Mucosa of rectum (tissue), 2 donors: ENCODE measurements around the gene AAR2.

Experiments
- H3K27ac ChIP-seq, 2 donors: one replicate each; pipeline ENCODE4 v1.7.0; 2013; ENCODE audit warnings: inconsistent platforms in 2 of 2, low read depth in 2 of 2, low read length in 2 of 2
- H3K27me3 ChIP-seq, 2 donors: one replicate each; pipeline ENCODE4 v1.7.0; 2013; ENCODE audit warnings: low read length in 2 of 2; ENCODE audit not compliant: control insufficient read depth in 2 of 2, insufficient read depth in 2 of 2
- H3K36me3 ChIP-seq, 2 donors: one replicate each; pipeline ENCODE4 v1.7.0; 2013; ENCODE audit warnings: low read length in 2 of 2; ENCODE audit not compliant: control insufficient read depth in 2 of 2, insufficient read depth in 2 of 2
- H3K4me1 ChIP-seq, 2 donors: one replicate each; pipeline ENCODE4 v1.7.0; 2013; ENCODE audit warnings: low read length in 2 of 2, mild to moderate bottlenecking in 1 of 2; ENCODE audit not compliant: control insufficient read depth in 2 of 2, insufficient read depth in 2 of 2
- H3K4me3 ChIP-seq, 2 donors: one replicate each; pipeline ENCODE4 v1.7.0; 2013; ENCODE audit warnings: low read length in 2 of 2
- H3K9ac ChIP-seq, 2 donors: one replicate each; pipeline ENCODE4 v1.7.0; 2013; ENCODE audit warnings: low read length in 2 of 2, low read depth in 1 of 2, mild to moderate bottlenecking in 1 of 2
- H3K9me3 ChIP-seq, 2 donors: one replicate each; pipeline ENCODE4 v1.7.0; 2013; ENCODE audit warnings: low read length in 2 of 2; ENCODE audit not compliant: control insufficient read depth in 2 of 2
- donor health status: healthy.
- donor health status: Normal muscosa, but diverticular disease.

The AAR2 gene

GRCh38 chr20:36235892-36236785, at the start of gene AAR2:
AAR2 (plus strand) TSS chr20:36236478; CDS start chr20:36239869, 3,391 bp downstream.
- peak within 1 kb of the TSS; percentile 84 to 93 for H3K9ac ChIP-seq
- H3K4me1 ChIP-seq: peaks cover 11% of the 10 kb centered on the region in 2 donors
- peak within 1 kb of the TSS; percentile 59 to 71 for H3K27ac ChIP-seq
- no peaks in the 10 kb centered on the region for H3K9me3 ChIP-seq
- H3K27me3 ChIP-seq: no peaks in the 10 kb centered on the region
- peak within 1 kb of the TSS; percentile 87 to 97 for H3K4me3 ChIP-seq
- peaks cover 12% of the 10 kb centered on the region in 2 donors for H3K36me3 ChIP-seq

GRCh38 chr20:36193977-36194712, 42.1 kb upstream of the AAR2 start:
- Histone ChIP-seq H3K4me3 (no peak overlapping the region), H3K27me3 (no peaks in the 10 kb centered on the region), H3K36me3 (peaks cover 55 to 73% of the 10 kb centered on the region in 2 donors), H3K9ac (no peak overlapping the region), H3K9me3 (no peaks in the 10 kb centered on the region), H3K27ac (no peak overlapping the region), H3K4me1 (no peaks in the 10 kb centered on the region)

DNA sequence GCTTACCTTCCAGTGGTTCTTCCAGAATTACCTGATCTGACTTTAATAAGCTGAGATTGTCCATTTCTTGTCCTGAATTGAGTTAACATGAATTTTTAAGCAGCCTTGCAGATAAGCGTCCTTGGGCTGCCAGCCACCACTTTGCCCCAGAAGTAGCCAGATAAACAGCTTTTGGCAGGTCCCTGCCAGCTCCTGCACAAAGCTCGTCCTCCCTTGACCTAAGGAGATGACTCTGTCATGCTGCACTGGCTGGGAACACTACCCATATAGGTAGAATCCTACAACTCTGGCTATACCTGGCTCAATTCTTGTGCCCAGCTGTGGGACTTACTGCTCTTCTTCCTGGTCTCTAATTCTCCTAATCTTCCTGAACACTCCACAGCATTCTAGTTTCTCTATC, 39.6 kb upstream of the AAR2 start:
- Histone ChIP-seq H3K27me3 (no peaks in the 10 kb centered on the region), H3K36me3 (peaks cover 39 to 68% of the 10 kb centered on the region in 2 donors), H3K27ac (no peak overlapping the region), H3K4me3 (no peak overlapping the region), H3K4me1 (no peaks in the 10 kb centered on the region), H3K9me3 (no peaks in the 10 kb centered on the region), H3K9ac (no peak overlapping the region)

DNA sequence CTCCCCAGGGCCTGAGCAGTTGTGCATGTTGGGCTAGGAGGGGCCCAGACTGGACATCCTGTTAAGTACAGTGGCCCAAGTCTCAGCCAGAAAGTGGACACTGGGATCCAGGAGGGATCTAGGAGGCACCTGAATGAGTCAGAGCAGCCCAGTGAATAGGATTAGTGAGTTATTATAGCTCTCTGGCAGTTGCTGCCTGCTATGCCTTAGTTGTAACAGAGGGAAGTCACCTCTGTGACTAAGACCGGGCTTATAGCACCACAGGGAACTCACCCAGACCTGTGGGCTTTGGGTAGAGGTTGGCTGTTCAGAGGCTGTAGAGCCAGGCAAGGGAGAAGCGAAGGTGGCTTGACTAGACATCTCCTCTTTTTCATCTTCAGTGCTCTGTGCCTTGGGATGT, 39.0 kb upstream of the AAR2 start:
- no peak overlapping the region for H3K4me3 ChIP-seq
- no peaks in the 10 kb centered on the region for H3K9me3 ChIP-seq
- no peak overlapping the region for H3K9ac ChIP-seq
- H3K36me3 ChIP-seq: peaks cover 39 to 72% of the 10 kb centered on the region in 2 donors
- no peaks in the 10 kb centered on the region for H3K27me3 ChIP-seq
- no peak overlapping the region for H3K27ac ChIP-seq
- H3K4me1 ChIP-seq: no peaks in the 10 kb centered on the region

DNA sequence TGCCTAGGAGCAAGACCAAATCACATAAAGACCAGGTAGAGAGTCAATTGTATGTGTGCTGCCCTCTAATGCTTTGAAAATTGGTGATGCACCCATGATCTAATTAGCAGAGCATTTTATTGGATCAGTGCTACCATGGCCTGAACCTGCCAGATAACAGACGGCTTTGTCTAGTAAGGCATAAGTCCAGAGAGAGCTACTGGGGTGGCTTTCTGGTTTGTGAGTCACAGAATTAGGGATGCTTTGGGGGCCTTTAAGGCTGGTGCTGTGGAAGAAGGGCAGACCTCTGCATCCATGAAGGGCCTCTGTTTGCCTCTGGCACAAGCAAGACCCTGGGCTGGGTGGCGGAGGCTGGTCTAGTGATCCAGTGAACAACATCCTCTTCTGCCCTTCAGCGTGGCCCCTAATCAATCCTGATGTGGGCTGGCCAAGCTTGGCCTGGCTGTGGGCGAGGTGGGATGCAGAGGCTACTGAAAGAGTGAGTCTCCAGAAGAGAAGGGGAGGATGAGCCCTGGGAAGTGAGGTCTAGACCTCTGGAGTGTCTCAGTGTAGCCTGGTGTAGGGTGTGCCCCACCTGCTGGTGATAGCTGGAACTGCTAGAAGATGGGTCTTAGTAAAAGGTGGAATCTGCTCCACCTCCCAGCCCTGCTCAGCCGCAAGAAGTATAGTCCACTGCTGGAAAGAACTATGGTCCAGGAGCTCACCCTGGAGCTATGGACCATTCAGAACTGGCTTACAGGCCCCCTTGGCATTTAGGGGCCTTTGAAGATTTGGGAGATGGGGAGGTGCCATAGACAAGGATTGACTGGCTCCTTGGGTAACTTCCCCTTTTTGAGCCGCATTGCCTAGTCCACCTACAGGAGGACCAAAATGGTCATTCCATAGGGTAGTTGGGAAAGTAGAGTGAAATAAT, 36.7 kb upstream of the AAR2 start:
- H3K9ac ChIP-seq: no peak overlapping the region
- H3K4me1 ChIP-seq: no peaks in the 10 kb centered on the region
- H3K27me3 ChIP-seq: no peaks in the 10 kb centered on the region
- H3K9me3 ChIP-seq: no peaks in the 10 kb centered on the region
- H3K36me3 ChIP-seq: peaks cover 22 to 60% of the 10 kb centered on the region in 2 donors
- no peak overlapping the region for H3K27ac ChIP-seq
- H3K4me3 ChIP-seq: no peak overlapping the region

- no peak overlapping the region for H3K4me3 ChIP-seq
- H3K4me1 ChIP-seq: no peaks in the 10 kb centered on the region
- H3K27me3 ChIP-seq: no peaks in the 10 kb centered on the region
- H3K9me3 ChIP-seq: no peaks in the 10 kb centered on the region
- H3K9ac ChIP-seq: no peak overlapping the region
- no peak overlapping the region for H3K27ac ChIP-seq
- H3K36me3 ChIP-seq: peaks cover 15 to 51% of the 10 kb centered on the region in 2 donors
Measured at GRCh38 chr20:36200451-36200850, 35.8 kb upstream of the AAR2 start.

DNA sequence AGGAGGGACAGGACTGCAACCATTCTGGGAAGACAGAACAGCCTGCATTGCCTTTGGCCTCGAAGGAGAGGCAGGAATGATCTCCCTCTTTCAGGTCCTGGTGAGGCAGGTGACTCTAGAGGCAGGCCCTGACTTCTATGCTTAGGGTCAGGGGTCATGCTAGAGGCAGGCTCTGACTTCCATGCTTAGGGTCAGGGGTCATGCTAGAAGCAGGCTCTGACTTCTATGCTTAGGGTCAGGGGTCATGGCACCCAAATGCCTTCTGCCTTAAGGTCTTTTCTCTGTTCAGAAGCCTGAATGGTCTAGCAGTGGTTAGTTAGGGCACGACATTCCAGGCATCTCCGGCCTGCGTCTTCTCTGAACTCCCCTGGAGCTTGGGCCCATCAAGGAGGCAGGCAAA, 35.1 kb upstream of the AAR2 start:
- H3K36me3 ChIP-seq: peaks cover 12 to 51% of the 10 kb centered on the region in 2 donors
- H3K9ac ChIP-seq: no peak overlapping the region
- H3K4me1 ChIP-seq: no peaks in the 10 kb centered on the region
- H3K4me3 ChIP-seq: no peak overlapping the region
- no peaks in the 10 kb centered on the region for H3K27me3 ChIP-seq
- no peak overlapping the region for H3K27ac ChIP-seq
- no peaks in the 10 kb centered on the region for H3K9me3 ChIP-seq

DNA sequence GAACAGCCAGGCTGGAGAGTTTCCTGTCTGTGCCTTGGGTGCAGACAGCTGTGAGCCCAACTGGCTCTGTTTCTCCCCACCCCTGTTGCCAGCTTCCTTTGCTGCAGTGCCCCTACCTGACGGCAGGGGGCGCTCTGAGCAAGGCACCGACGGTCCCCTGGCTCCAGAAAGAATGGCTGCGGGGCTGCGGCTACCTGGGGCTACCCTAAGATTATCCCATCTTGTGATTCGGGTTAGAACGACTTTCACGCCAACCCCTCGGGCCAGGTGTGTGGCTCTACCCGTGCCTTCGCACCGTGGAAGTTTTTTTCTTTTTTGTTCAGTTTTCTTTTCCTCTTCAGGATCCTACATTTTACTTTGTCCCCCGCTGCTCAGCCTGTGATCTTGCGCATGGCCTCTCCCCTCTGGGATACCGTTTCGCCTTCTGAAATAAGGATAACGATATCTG, 33.4 kb upstream of the AAR2 start:
- H3K36me3 ChIP-seq: peaks cover 10 to 53% of the 10 kb centered on the region in 2 donors

DNA sequence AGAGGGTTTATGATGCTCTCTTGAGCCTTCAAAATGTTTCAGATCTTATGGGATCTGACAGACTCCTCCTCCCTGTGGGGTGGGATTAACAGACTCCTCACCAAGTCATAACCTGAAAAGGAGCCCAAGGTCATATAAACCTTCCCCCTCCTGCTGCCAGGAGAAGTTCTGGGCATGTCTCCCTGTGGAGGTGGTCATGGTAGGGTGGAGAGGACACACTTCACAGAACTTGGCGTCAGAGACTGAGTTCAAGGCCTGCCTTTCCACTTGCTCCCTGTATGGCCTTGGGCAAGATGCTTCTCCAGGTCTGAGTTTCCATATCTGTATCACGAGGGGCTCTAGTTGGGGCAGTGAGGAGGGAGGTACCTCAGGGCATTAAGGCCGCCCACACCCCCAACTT, 32.4 kb upstream of the AAR2 start:
- Histone ChIP-seq H3K27ac (no peak overlapping the region), H3K9me3 (no peaks in the 10 kb centered on the region), H3K4me1 (no peaks in the 10 kb centered on the region), H3K9ac (no peak overlapping the region), H3K36me3 (peaks cover 11 to 58% of the 10 kb centered on the region in 2 donors), H3K4me3 (no peak overlapping the region), H3K27me3 (no peaks in the 10 kb centered on the region)

More for the DNA sequence above, 33.4 kb upstream of the AAR2 start:
- H3K27me3 ChIP-seq: no peaks in the 10 kb centered on the region
- no peaks in the 10 kb centered on the region for H3K4me1 ChIP-seq
- no peaks in the 10 kb centered on the region for H3K9me3 ChIP-seq
- no peak overlapping the region for H3K4me3 ChIP-seq
- H3K27ac ChIP-seq: no peak overlapping the region
- no peak overlapping the region for H3K9ac ChIP-seq
